Left renal pelvis (tissue), 4 donors: Measurements from ENCODE around the gene UAP1L1. TPM values are rescaled to one million over a fixed set of nuclear protein-coding genes. Genes with fewer than 3 reads are reported as not detected.
"Not testable (repeated sequence)": the region's sequence is repeated elsewhere in the genome, so short reads cannot be mapped to it uniquely, and the experiment has no call there.

Experiments
- DNase-seq, 4 donors: peaks; one replicate each; pipeline ENCODE4 v3.0.0-alpha.2; 2013; ENCODE audit warnings: low read depth in 4 of 4, low spot score in 3 of 4
- polyA plus RNA-seq, 4 donors: library from polyadenylated mRNA; unstranded; fragments of 120-200 nt; gene quantifications; one replicate each; pipeline ENCODE4 v1.2.1, GENCODE V29; 2013; ENCODE audit not compliant: insufficient read length in 4 of 4

Gene UAP1L1
- polyA plus RNA-seq, 4 donors = 1.6 to 6.6 (median 4.9) TPM

DNA sequence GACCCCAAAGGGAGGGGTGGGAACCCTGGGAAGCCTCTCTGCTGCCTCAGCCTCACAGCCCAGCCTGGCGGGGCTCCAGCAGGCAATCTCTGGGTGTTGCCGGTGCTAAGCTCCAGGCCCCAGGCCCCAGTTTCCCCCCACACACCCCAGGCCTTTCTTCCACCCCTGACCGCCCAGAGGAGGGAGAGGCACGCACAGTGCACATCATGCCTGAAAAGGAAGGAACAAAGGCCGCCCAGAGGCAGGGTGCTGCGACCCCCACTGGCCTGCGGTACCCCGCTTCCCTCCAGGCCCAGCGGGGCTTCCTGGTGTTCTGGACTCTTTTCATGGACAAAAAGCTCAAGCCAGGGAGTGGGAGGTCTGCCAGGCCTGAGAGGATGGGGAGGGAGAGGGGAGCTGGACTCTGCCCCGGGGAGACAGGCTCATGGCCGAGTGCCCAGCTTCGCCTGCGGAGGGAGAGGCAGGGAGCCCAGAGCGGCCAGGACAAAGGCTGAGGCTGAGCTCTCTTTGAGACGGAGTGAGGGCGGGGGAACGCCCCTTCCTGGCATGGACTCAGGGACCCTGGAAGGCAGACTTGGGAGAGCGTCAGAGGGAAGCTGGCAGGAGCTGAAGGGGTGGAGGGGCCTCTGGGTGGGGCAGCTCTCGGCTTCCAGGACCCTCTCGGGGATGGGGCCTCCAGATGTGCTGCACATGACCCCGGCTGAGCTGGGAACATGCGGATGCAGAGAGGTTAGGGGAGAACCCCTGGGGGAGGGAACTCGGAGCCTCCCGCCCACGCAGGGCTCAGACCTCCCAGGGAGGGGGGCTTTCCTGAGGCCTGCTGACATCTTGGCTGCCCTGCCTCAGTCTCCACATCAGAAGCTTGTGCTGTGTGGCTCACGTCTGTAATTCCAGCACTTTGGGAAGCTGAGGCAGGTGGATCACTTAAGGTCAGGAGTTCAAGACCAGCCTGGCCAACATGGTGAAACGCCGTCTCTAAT is 21.6 kb upstream of the UAP1L1 start:
- no peak for DNase-seq

- no peak for DNase-seq
These were observed 20.4 kb upstream of the UAP1L1 start for GRCh38 chr9:137056739-137057415.

- DNase-seq = no peak
These were observed 19.8 kb upstream of the UAP1L1 start for GRCh38 chr9:137057545-137057944.

- no peak for DNase-seq
These were observed 18.6 kb upstream of the UAP1L1 start for GRCh38 chr9:137058521-137059234.

GRCh38 chr9:137062384-137062783 is 14.9 kb upstream of the UAP1L1 start:
- no peak for DNase-seq

- not testable (repeated sequence) for DNase-seq
These were observed 14.5 kb upstream of the UAP1L1 start for GRCh38 chr9:137062798-137063197.

- DNase-seq = no peak
These were observed 13.8 kb upstream of the UAP1L1 start for GRCh38 chr9:137063311-137064026.

DNA sequence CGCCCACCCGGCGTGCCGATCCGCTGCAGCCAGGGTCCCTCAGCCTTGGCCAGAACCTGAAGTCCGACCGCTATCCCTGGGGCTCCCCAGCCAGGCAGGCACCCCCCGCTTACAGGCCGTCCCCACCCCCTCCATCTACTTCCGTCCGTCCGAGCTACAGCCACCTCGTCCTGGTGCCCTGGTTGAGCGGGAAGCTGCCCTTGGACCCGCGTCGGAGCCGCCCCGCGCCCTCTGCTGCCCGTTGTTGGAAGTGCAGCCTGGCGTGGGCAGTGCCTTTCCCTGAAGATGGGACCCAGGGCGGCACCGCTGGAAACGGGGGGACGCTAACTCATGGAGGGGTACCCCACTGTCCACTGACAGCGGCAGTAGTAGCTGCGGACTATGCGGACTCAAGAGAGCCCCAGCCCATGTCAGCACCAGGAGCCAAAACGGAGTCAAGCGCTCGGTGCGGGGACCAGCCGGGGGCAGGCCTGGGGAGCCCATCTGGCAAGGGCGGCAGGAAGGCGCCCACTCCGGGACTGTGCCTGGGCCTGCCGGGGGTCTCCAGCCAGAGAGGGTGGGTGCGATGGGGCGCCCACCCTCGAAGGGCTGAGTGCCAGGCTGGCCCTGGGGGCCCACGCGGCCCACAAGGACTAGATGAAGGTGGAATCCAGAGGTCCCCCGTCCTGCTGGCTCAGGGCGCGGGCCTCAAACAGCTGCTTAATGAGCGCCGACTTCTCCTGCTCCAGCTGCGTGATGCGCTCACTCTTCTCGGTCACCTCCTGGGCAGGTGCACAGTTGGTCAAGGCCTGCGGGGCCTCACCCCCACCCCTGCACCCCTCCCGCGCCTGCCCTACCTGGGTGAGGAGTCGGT is 13.1 kb upstream of the UAP1L1 start:
- DNase-seq = no peak

- DNase-seq = no peak
These were observed 12.5 kb upstream of the UAP1L1 start for GRCh38 chr9:137064880-137065164.

- DNase-seq = no peak
These were observed 11.9 kb upstream of the UAP1L1 start for GRCh38 chr9:137065336-137065967.

DNA sequence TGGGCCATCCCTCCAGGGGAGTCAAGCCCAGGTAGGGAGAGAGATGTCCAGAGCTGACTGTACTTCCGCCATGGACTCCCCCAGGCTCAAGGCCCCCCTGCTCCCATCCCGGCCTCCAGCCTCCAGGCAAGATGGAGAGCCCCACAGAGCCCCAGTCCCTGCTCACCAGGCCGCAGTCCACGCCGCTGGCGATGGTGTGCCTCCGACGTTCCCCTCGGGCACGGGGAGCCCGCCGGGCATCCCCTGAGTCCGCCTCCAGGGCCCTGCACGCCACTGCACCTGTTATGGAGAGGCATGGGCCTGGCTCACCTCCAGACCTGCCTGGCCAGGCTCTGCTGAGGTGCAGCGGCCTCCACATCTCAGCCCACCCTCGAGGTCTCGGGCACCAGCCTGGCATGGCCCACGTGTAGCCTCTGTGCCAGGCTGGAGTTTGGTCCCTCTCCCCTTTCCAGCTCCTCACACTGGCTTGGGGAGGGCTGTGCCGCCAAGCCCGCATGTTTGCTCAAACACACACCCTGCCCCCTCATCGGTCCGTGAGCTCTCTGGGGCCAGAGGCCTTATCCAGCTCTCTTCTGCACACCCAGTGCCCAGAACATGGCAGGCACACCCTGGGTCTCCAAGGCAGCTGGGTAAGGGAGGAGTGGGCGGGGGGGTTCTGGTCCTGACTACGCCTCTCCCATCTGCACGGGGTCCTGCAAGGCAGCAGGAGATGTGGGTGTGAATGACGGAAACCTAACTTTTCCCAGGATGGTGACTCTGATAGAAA is 11.0 kb upstream of the UAP1L1 start:
- no peak for DNase-seq

DNA sequence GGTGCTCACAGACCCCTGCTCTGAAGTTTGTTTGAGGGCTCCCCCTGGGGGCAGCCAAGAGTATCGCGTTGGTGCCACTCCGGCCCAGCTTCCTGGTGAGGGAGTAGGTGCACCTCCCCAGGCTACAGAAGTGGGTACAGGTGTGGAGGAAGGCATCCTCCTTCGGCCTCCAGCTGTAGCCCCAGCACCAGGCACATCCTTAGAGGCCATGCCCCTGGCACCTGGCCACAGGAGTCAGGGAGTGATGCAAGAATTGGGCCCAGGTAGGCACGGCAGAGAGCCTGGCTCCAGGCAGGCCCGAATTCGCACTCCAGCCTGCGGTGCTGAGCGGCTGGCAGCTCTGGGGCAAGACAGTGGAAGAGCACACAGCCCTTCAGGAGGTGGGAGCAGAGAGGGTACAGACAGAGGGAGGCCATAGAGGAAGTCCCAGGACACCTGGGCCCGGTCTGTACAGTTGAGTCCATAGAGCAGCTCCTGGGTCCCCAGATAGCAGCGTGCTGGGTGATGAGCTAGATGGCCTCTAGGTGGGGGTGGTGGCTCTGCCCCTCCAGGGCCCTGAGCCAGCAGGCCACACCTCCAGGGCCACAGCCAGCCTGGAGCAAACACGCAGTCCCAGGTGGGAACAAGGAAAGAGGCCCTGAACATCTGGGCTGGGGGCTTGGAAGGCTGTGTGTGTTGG is 9.3 kb upstream of the UAP1L1 start:
- no peak for DNase-seq

GRCh38 chr9:137068539-137069507 is 8.5 kb upstream of the UAP1L1 start:
- DNase-seq = no peak

DNA sequence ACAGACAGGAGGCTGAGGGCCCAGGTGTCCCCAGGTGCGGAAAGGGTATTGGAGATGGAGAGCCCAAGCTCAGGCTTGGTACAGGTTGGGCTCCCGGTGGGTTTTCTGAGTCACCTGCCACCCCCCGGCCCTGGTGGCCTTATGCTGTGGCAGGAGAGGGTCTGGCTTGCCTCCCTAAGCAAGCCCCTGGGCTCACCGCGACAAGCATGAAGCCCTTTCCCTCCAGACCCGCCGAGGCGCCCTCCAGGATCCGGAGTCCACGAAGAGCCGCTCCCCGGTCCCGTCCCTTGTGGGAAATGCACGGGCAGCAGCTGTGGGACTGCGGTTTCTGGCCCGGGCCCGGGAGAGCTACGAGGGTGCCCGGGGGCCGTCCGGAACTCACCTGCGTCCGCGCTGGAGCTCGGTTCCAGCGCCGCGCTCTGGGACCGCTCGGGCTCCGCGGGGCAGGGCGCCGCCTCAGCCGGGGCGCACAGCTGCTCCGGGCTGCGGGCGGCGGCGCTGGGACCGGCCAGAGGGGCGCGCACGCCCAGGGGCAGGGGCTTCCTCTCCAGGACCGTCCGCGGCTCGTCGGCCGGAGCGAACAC is 7.7 kb upstream of the UAP1L1 start:
- no peak for DNase-seq

DNA sequence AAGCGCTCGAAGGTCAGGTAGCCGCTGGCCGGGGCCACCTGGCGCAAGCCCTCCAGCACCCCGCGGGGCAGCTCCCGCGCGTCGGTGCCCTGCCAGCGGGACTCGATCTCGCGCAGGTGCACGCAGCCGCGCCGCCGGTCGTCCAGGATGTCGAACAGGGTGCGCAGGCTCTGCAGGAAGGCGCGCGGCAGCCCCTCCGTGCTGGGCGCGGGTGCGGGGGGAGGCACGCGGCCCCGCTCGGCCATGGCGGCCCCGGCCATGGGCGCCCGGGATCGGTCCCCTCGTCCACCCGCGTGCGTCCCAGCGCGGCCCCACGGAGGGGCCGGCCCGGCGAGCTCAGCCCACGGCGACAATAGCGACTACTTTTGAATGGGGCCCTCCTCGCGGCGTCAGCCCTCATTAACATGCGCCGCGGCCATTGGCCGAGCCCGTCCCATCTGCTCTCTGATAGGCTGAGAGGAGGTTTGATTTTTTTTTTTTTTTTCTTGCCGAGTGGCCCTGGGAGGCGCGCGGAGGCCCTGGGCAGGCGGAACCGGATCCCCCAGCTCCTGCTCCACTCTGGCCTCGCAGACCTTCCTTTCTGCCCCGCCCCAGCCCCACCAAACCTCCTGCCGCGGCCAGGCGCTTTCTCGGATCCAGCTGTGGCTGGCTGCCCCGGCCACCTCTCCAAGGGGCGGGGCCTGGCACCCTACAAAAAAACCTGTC is 7.0 kb upstream of the UAP1L1 start, which contains the start of gene SAPCD2:
TSS of gene SAPCD2 (minus strand) at position 357 of the 705 bp plus-strand sequence. CDS start at position 260, 97 bp downstream.
- DNase-seq = peak in 3 of 4 donors; percentile 72 to 79 (median 74)

DNA sequence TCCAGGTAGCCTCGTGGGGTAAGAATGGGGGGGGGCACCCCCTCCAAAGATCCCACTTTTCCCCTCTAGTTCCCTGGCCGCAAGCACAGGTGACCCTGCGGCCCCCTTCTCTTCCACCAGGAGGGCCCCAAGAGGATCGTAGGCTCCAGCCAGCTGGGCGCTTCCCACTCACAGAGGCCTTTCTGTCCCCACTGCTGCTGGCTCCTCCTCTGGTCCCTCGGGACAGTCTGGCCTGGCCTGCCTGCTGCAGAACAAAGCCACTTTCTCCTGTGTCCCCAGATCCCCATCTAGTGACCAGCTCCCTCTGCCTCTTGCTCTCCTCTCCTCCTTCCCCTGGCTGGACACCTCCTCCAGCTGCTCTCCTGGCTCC is 6.4 kb upstream of the UAP1L1 start:
- DNase-seq = no peak
